Dedifferentiated amniotic fluid mesenchymal stem cell (primary cell): Measurements from ENCODE around the gene SEPTIN10.
"Not testable (repeated sequence)": the region's sequence is repeated elsewhere in the genome, so short reads cannot be mapped to it uniquely, and the experiment has no call there.

Experiments used
- DNase-seq: peaks from one replicate; pipeline ENCODE4 v3.0.0-alpha.2; 2016; ENCODE audit errors: extremely low spot score

Gene SEPTIN10

GRCh38 chr2:109633284-109633961 is 19.7 kb upstream of the SEPTIN10 start:
- DNase-seq = no peak

- DNase-seq = no peak
These were observed 18.5 kb upstream of the SEPTIN10 start for GRCh38 chr2:109632158-109632789.

GRCh38 chr2:109631741-109632140 is 18.0 kb upstream of the SEPTIN10 start:
- DNase-seq = no peak

- no peak for DNase-seq
These were observed 17.0 kb upstream of the SEPTIN10 start for GRCh38 chr2:109630441-109631430.

GRCh38 chr2:109629867-109630266 is 16.1 kb upstream of the SEPTIN10 start:
- no peak for DNase-seq

- not testable (repeated sequence) for DNase-seq
These were observed 14.6 kb upstream of the SEPTIN10 start for GRCh38 chr2:109628321-109628720.

GRCh38 chr2:109624339-109624738 is 10.6 kb upstream of the SEPTIN10 start:
- no peak for DNase-seq

- DNase-seq = no peak
These were observed 10.2 kb upstream of the SEPTIN10 start for GRCh38 chr2:109623923-109624322.

- no peak for DNase-seq
These were observed 9.5 kb upstream of the SEPTIN10 start for GRCh38 chr2:109623297-109623696.

- DNase-seq = no peak
These were observed 5.4 kb upstream of the SEPTIN10 start for GRCh38 chr2:109619032-109619615.

GRCh38 chr2:109616184-109616583 is 2.4 kb upstream of the SEPTIN10 start:
- no peak for DNase-seq

GRCh38 chr2:109615637-109616144 is 1.9 kb upstream of the SEPTIN10 start:
- no peak for DNase-seq

GRCh38 chr2:109614715-109615636 is 1.2 kb upstream of the SEPTIN10 start:
- no peak for DNase-seq

GRCh38 chr2:109613081-109613921 is 465 bp downstream of the SEPTIN10 start:
- peak; percentile 42 for DNase-seq

- DNase-seq = peak; percentile 71
These were observed 2.2 kb downstream of the SEPTIN10 start for GRCh38 chr2:109611467-109612095.

GRCh38 chr2:109609352-109610024 is 4.3 kb downstream of the SEPTIN10 start:
- peak; percentile 38 for DNase-seq

GRCh38 chr2:109607766-109608165 is 6.0 kb downstream of the SEPTIN10 start:
- no peak for DNase-seq

GRCh38 chr2:109604597-109604996 is 9.2 kb downstream of the SEPTIN10 start:
- DNase-seq = no peak
